DND-41 (cell line): ENCODE results near the gene KNCN.

ENCODE experiments used
- EZH2 ChIP-seq: IDR thresholded peaks from 3 replicates; pipeline ENCODE4 v1.6.1; 2012; ENCODE audit warnings: borderline replicate concordance, low read depth, mild to moderate bottlenecking, moderate library complexity, low read length, inconsistent platforms; ENCODE audit not compliant: severe bottlenecking
- TF ChIP-seq, protein P1 (sequence below): IDR thresholded peaks from 2 replicates; pipeline ENCODE4 v1.5.1; 2012; ENCODE audit warnings: borderline replicate concordance, low read length, moderate library complexity, mild to moderate bottlenecking; ENCODE audit not compliant: poor library complexity, severe bottlenecking; ENCODE audit errors: extremely low read depth

DNA sequence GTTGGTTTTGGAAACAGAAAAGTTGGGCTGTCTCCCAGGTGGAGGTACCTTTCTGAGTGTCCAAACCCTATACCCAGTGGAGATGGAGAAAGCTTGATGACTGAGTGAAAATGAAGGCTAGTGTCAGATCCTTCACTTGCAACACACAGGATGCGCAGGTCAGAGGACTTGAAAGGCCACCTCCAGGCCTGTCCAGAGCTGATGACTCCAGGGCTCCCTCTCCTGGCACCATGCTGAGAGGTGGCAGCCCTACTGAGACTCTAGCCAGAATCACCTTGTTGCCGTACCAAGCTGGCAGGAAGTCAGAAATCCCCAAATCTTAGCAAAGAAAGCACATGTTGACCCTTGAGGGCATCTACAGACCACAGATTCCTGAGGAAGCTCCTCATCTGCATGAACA is 16.4 kb downstream of the KNCN start:
- TF ChIP-seq, protein P1, sequence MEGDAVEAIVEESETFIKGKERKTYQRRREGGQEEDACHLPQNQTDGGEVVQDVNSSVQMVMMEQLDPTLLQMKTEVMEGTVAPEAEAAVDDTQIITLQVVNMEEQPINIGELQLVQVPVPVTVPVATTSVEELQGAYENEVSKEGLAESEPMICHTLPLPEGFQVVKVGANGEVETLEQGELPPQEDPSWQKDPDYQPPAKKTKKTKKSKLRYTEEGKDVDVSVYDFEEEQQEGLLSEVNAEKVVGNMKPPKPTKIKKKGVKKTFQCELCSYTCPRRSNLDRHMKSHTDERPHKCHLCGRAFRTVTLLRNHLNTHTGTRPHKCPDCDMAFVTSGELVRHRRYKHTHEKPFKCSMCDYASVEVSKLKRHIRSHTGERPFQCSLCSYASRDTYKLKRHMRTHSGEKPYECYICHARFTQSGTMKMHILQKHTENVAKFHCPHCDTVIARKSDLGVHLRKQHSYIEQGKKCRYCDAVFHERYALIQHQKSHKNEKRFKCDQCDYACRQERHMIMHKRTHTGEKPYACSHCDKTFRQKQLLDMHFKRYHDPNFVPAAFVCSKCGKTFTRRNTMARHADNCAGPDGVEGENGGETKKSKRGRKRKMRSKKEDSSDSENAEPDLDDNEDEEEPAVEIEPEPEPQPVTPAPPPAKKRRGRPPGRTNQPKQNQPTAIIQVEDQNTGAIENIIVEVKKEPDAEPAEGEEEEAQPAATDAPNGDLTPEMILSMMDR, result peak; percentile 44
- TF ChIP-seq EZH2, result no peak
